Fibroblast of pulmonary artery (primary cell): ENCODE measurements around the gene JAKMIP1.

Source experiments
- DNase-seq: peaks from one replicate; pipeline ENCODE4 v3.0.0-alpha.2; 2010; ENCODE audit warnings: low read depth
- H3K4me3 ChIP-seq: replicated peaks from 2 replicates; pipeline ENCODE4 v1.5.1; 2011; ENCODE audit warnings: low read depth, mild to moderate bottlenecking, control low read depth, low read length, moderate library complexity
- CTCF ChIP-seq: IDR thresholded peaks from 2 replicates; pipeline ENCODE4 v1.5.1; 2011; ENCODE audit warnings: mild to moderate bottlenecking, control low read depth, low read length, inconsistent platforms; ENCODE audit errors: missing control alignments

Gene JAKMIP1

GRCh38 chr4:6172927-6173200, 27.5 kb downstream of the JAKMIP1 start:
- no peak for TF ChIP-seq CTCF
- H3K4me3 ChIP-seq = no peak overlapping the region
- no peak for DNase-seq

DNA sequence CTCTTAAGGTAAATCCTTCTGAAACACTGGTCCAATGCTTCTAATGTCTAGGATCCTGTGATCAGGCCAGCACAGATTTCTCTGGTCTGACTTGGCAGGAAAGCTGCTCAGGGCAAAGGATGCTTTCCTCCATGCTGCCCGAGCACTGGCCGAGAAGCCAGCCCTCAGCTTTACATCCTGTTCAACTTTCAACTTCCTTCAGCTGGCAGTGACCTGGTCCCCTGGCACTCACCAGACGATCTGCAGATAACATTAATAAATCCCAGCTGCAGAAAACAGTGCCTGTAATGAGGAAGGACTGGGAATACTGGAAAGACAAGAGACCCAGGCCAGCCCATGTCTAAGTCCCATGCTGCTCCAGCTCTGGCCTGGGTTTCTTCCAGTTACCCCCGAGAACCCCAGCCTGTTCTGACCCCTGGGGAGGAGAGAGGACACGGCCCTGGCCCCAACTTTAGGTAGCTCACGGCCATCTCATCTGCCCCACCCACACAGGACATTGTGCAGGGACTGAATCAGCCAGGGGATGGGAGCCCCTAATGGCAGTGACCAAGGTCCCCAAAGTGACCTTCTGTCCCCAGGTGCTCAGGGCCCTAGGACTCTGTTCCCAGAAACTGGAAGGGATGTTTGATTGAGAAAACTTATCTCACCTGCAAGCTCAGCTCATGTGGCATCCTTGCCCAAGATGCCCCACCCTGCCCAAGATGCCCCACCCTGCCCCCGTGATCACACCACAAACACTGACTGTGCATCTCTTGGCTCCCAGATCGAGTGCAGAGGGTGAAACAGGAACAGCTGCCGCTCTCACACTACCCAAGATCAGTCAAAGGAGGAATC, 28.0 kb downstream of the JAKMIP1 start:
- H3K4me3 ChIP-seq = no peak overlapping the region
- no peak for TF ChIP-seq CTCF
- DNase-seq = no peak

DNA sequence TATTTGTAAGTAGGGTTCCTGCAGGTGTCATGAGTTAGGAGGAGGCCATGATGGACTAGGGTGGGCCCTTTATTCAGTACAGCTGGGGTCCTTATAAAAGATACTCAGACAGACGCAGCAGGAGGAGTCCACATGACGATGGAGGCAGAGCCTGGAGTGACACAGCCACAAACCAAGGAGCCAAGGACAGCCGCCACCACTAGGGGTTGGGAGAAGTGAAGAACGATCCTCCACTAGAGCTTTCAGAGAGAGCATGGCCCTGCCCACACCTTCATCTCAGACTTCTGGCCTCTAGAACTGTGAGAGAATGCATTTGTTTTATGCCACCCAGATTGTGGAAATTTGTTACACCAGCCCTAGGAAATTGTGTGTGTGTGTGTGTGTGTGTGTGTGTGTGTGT, 31.1 kb downstream of the JAKMIP1 start:
- no peak for DNase-seq
- no peak for TF ChIP-seq CTCF
- no peak overlapping the region for H3K4me3 ChIP-seq

- no peak for TF ChIP-seq CTCF
- no peak overlapping the region for H3K4me3 ChIP-seq
- no peak for DNase-seq
These were observed 34.6 kb downstream of the JAKMIP1 start for GRCh38 chr4:6165766-6166165.

GRCh38 chr4:6162885-6163284, 37.5 kb downstream of the JAKMIP1 start:
- no peak for TF ChIP-seq CTCF
- no peak for DNase-seq
- no peak overlapping the region for H3K4me3 ChIP-seq

GRCh38 chr4:6161921-6162464, 38.4 kb downstream of the JAKMIP1 start:
- TF ChIP-seq CTCF = no peak
- H3K4me3 ChIP-seq = no peak overlapping the region
- no peak for DNase-seq

DNA sequence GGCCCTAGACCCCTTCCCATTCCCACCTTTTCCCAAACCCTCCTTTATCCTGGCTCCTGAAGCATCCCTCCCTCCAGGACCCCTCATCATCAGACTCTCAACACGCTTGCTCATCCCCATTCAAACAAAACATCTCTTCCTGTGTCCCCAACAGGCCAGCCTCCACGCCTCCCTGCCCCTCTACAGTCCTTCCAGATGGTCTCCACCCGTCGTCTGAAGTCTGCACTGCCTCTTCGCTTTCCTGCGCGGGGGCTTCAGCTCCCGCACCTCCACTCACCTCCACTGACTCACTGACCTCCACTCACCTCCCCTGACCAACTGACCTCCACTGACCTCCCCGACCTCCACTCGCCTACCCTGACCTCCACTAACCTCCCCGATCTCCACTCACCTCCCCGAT, 39.8 kb downstream of the JAKMIP1 start:
- TF ChIP-seq CTCF = no peak
- H3K4me3 ChIP-seq = no peak overlapping the region
- no peak for DNase-seq
